K562 (cell line): ENCODE results near the gene C4orf50. TPM values are rescaled to one million over a fixed set of nuclear protein-coding genes. Genes with fewer than 3 reads are reported as not detected.

ENCODE experiments used
- ATAC-seq: fragments of 200-7000 bp; cut with Tn5 transposase; 3 replicates; pipeline ENCODE4 v1.9.1; 2020; ENCODE audit warnings: moderate library complexity
- BruUV-seq: library from RNA; stranded (reverse); fragments of 400-500 nt; replicated peaks from 2 replicates; lab custom pipeline; 2021; lab: Mats Ljungman, UMichigan
- CTCF ChIA-PET: fragments of 300-600 bp; formaldehyde crosslinking; extraction: SDS; loops from one replicate; lab custom pipeline; 2021; ENCODE audit warnings: low intra/inter-chr PET ratio; lab: Yijun Ruan, JAX
- POLR2A ChIA-PET: fragments of 300-600, 350-650 bp; sonication (Branson Sonifier 250); formaldehyde crosslinking; extraction: SDS; loops from one replicate; lab custom pipeline; 2021; ENCODE audit warnings: antibody characterized with exemption, inconsistent platforms; lab: Yijun Ruan, JAX
- DNase-seq, 4 experiments: peaks; one replicate each; pipeline versions ENCODE4 v3.0.0 to v3.0.0-alpha.2; 2011 to 2018; ENCODE audit warnings: low spot score in 3 of 4, mixed read lengths in 3 of 4; ENCODE audit errors: extremely low read depth in 1 of 4
- FAIRE-seq: peaks from 2 replicates; lab custom pipeline; 2011; peaks lifted over from hg19 to GRCh38; lab: Jason Lieb, UNC
- H2AFZ ChIP-seq: 2 replicates; pipeline ENCODE4 v1.6.0; 2011; ENCODE audit warnings: low read depth, low read length, control low read depth, inconsistent platforms
- H3K27ac ChIP-seq: fragments of 200-600 bp; 3 replicates; pipeline ENCODE4 v1.8.0; 2011; ENCODE audit warnings: low read depth, mild to moderate bottlenecking, control low read depth, inconsistent platforms, low read length, moderate library complexity, mixed read lengths; ENCODE audit errors: extremely low read depth
- H3K27me3 ChIP-seq, 2 experiments: fragments of 300-600 bp in 1 of 2; 2 replicates in 1 of 2; 3 replicates in 1 of 2; pipeline versions ENCODE4 v1.6.0 to v1.8.0; 2011; ENCODE audit warnings: inconsistent platforms in 2 of 2, low read length in 2 of 2, mild to moderate bottlenecking in 1 of 2, mixed read lengths in 1 of 2, moderate library complexity in 1 of 2; ENCODE audit not compliant: control insufficient read depth in 2 of 2, insufficient read depth in 2 of 2
- H3K36me3 ChIP-seq: fragments of 300-600 bp; 3 replicates; pipeline ENCODE4 v1.8.0; 2011; ENCODE audit warnings: mild to moderate bottlenecking, low read length, inconsistent platforms; ENCODE audit not compliant: control insufficient read depth, insufficient read depth
- H3K4me1 ChIP-seq, 2 experiments: fragments of 200-600 bp in 1 of 2; replicated peaks in 1 of 2; 2 replicates in 1 of 2; 3 replicates in 1 of 2; pipeline versions ENCODE4 v1.5.1 to v1.8.0; 2011; ENCODE audit warnings: inconsistent platforms in 2 of 2, low read length in 2 of 2, mild to moderate bottlenecking in 1 of 2, mixed read lengths in 1 of 2, moderate library complexity in 1 of 2; ENCODE audit not compliant: control insufficient read depth in 2 of 2, insufficient read depth in 2 of 2
- H3K4me2 ChIP-seq: 2 replicates; pipeline ENCODE4 v1.6.1; 2011; ENCODE audit warnings: low read length, control low read depth, inconsistent platforms, mixed read lengths; ENCODE audit not compliant: insufficient read depth
- H3K4me3 ChIP-seq: fragments of 200-600 bp; sonication (generic), shearing (Covaris generic); 2 replicates; pipeline ENCODE4 v1.5.1; 2016; ENCODE audit warnings: control low read depth, inconsistent platforms
- H3K79me2 ChIP-seq: fragments of 200-600 bp; 3 replicates; pipeline ENCODE4 v1.8.0; 2011; ENCODE audit warnings: low read length, inconsistent platforms; ENCODE audit not compliant: control insufficient read depth, insufficient read depth
- H3K9ac ChIP-seq, 2 experiments: 2 replicates each; pipeline versions ENCODE4 v1.6.0 to v1.6.1; 2011; ENCODE audit warnings: low read depth in 2 of 2, low read length in 2 of 2, control low read depth in 1 of 2, inconsistent platforms in 1 of 2, mild to moderate bottlenecking in 1 of 2, mixed read lengths in 1 of 2; ENCODE audit not compliant: insufficient read depth in 1 of 2
- H3K9me1 ChIP-seq: one replicate; pipeline ENCODE4 v1.6.0; 2011; ENCODE audit warnings: inconsistent platforms, mild to moderate bottlenecking, low read length, moderate library complexity; ENCODE audit not compliant: control insufficient read depth, insufficient read depth
- H3K9me3 ChIP-seq: replicated peaks from 2 replicates; pipeline ENCODE4 v1.5.1; 2011; ENCODE audit warnings: low read depth, low read length, inconsistent platforms; ENCODE audit not compliant: control insufficient read depth, insufficient read depth
- H4K20me1 ChIP-seq: replicated peaks from 2 replicates; pipeline ENCODE4 v1.6.1; 2011; ENCODE audit warnings: low read length, inconsistent platforms, mixed read lengths; ENCODE audit not compliant: control insufficient read depth, insufficient read depth
- ELK1 ChIP-seq: sonication (generic); formaldehyde crosslinking; IDR thresholded peaks from 2 replicates; pipeline ENCODE4 v1.8.1; 2022; ENCODE audit warnings: missing genetic modification reagents
- MCM3 ChIP-seq: fragments of 450-650 bp; IDR thresholded peaks from 2 replicates; pipeline ENCODE4 v1.6.1; 2016
- SP1 ChIP-seq: sonication (generic); formaldehyde crosslinking; IDR thresholded peaks from 2 replicates; pipeline ENCODE4 v1.8.1; 2022; ENCODE audit warnings: mild to moderate bottlenecking, missing genetic modification reagents
- THRA ChIP-seq: fragments of 450-650 bp; IDR thresholded peaks from 2 replicates; pipeline ENCODE4 v1.6.1; 2017; ENCODE audit warnings: mild to moderate bottlenecking, moderate library complexity
- UBTF ChIP-seq, 2 experiments: IDR thresholded peaks; 2 replicates each; pipeline ENCODE4 v1.6.1; 2012; ENCODE audit warnings: improper control_type of control experiment in 2 of 2, low read depth in 2 of 2, low read length in 2 of 2, borderline replicate concordance in 1 of 2
- ZNF584 ChIP-seq: fragments of 200-800 bp; sonication (Bioruptor generic); IDR thresholded peaks from 2 replicates; pipeline ENCODE4 v1.6.1; 2016; ENCODE audit warnings: low read depth, mild to moderate bottlenecking, missing genetic modification characterization, missing compliant biosample characterization
- ZNF592 ChIP-seq: fragments of 450-650 bp; IDR thresholded peaks from 2 replicates; pipeline ENCODE4 v1.6.1; 2017; ENCODE audit warnings: antibody characterized with exemption, mild to moderate bottlenecking
- WGBS: fragments of 100-300 bp; shearing (Covaris generic); methylation state at CpG from one replicate; pipeline ENCODE4 v1.1.6; 2016; ENCODE audit warnings: low coverage, mixed read lengths; ENCODE audit not compliant: insufficient coverage; ENCODE audit errors: missing lambda C conversion rate; 5-methylcytosine and 5-hydroxymethylcytosine counted together
- in situ Hi-C: fragments of 300-500 bp; cut with MboI; formaldehyde crosslinking; loops from 4 replicates; pipeline ENCODE4 v1.15.0; 2018; ENCODE audit warnings: inconsistent platforms, mixed read lengths
- intact Hi-C: fragments of 100-400 bp; cut with micrococcal nuclease; formaldehyde crosslinking; loops from 2 replicates; pipeline ENCODE4 v1.14.2; 2022
- polyA plus RNA-seq, 8 experiments: library from polyadenylated mRNA; depleted of rRNA in 4 of 8; stranded (reverse) in 5 of 8; unstranded in 3 of 8; fragments of >200 nt; fragmentation: Nextera tagmentation in 2 of 8; fragmentation: Illumina TruSeq in 1 of 8; extraction: Ambion mirVana in 2 of 8; extraction: Trizol in 1 of 8; gene quantifications; 2 replicates each; pipeline versions ENCODE4 v1.2.1 to v1.2.3, GENCODE V29; 2011 to 2014; ENCODE audit warnings: inconsistent platforms in 1 of 8, missing spikeins in 1 of 8
- total RNA-seq, 7 experiments: library from RNA; depleted of rRNA in 6 of 7; stranded (reverse); fragments of >200 nt in 6 of 7; fragmentation: Illumina TruSeq in 2 of 7; extraction: Trizol in 2 of 7; gene quantifications; 2 replicates each; pipeline versions ENCODE4 v1.2.1 to v1.2.3, GENCODE V29; 2011 to 2021; ENCODE audit warnings: low replicate concordance in 1 of 7

C4orf50 gene
- total and polyA plus RNA-seq, 9 of the 15 experiments (the other 6 are each of a cell fraction or from before 2014, with no cell fraction given), result not detected

GRCh38 chr4:5933116-5933515, 85.1 kb downstream of the C4orf50 start (continued):
- no peak for TF ChIP-seq UBTF (IDR thresholded peaks at IDR 0.05; ENCODE audit: borderline replicate concordance in 1 of 2, low read depth in 2 of 2, low read length in 2 of 2)
- TF ChIP-seq, all 486 proteins: peak for 0

GRCh38 chr4:5932035-5932568, 86.1 kb downstream of the C4orf50 start:
- ATAC-seq, result no peak
- H3K9me3 ChIP-seq, result no peaks in the 10 kb centered on the region
- ChIA-PET POLR2A (no interaction called here), CTCF (no interaction called here)
- TF ChIP-seq MCM3 (no peak), ZNF584 (CRISPR knock-in tag) (no peak), ZNF592 (no peak), ELK1 (CRISPR knock-in tag) (no peak), THRA (no peak), SP1 (CRISPR knock-in tag) (no peak)
- in situ Hi-C loops, result no loop called here
- no peak overlapping the region for H3K27ac ChIP-seq
- FAIRE-seq, result no peak
- H3K4me3 ChIP-seq, result no peak overlapping the region
- peaks cover 5 to 23% of the 10 kb centered on the region in 2 experiments; a peak in 3 of 5 replicates for H3K27me3 ChIP-seq
- DNase-seq, result no peak
- 2% methylated on average over 12 of the region's 12 CpGs for WGBS
- no peak overlapping the region for H3K9ac ChIP-seq
- H3K36me3 ChIP-seq, result no peaks in the 10 kb centered on the region
- H3K4me1 ChIP-seq, result no peaks in the 10 kb centered on the region
- H4K20me1 ChIP-seq, result no peaks in the 10 kb centered on the region
- intact Hi-C loops, result no loop called here
- H2AFZ ChIP-seq, result no peak overlapping the region
- BruUV-seq, result no TSS peak
- no peaks in the 10 kb centered on the region for H3K9me1 ChIP-seq
- H3K79me2 ChIP-seq, result no peaks in the 10 kb centered on the region
- H3K4me2 ChIP-seq, result no peak overlapping the region
